ENCODE measurements around the gene VIPR2.
"Not testable (repeated sequence)": the region's sequence is repeated elsewhere in the genome, so short reads cannot be mapped to it uniquely, and the experiment has no call there.

- TF ChIP-seq CTCF (conservative IDR thresholded peaks at IDR 0.05; ENCODE audit: low read depth in 2 of 2); CREB1 (CRISPR knock-in tag; IDR thresholded peaks at IDR 0.05; ENCODE audit: low read depth); POLR2AphosphoS5 (IDR thresholded peaks at IDR 0.05; ENCODE audit: low read depth); EZH2 (IDR thresholded peaks at IDR 0.05; ENCODE audit: low read depth, unreplicated experiment); REST (IDR thresholded peaks at IDR 0.05; ENCODE audit: unreplicated experiment); ETS1 (IDR thresholded peaks at IDR 0.05): not testable (repeated sequence)
Observed at GRCh38 chr7:159082075-159082474, 62.6 kb downstream of the VIPR2 start.

All from GM23338 (cell line).